GM18858 (cell line): ENCODE data around the gene NUP107.

ENCODE experiments used
- ATAC-seq: cut with Tn5 transposase; IDR thresholded peaks from one replicate; pipeline ENCODE4 v1.9.1; 2021; ENCODE audit not compliant: unreplicated experiment

The NUP107 gene

DNA sequence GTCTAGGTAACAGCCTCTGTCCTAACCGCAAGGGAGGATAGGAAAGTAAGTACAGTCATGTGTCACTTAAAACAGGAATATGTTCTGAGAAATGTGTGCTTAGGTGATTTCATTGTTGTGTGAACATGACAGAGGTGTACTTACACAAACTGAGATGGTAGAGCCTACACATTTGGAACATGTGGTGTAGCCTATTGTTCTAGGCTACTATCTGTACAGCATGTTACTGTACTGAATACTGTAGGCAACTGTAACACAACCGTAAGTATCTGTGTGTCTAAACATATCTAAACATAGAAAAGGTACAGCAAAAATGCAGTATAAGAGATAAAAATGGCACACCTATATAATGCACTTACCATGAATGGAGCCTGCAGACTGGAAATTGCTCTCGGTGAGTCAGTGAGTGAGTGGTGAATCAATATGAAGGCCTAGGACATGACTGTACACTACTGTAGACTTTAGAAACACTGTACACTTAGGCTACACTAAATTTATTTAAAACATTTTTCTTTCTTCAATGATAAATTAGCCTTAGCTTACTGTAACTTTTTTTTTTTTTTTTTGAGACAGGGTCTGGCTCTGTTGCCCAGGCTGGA lies 108.0 kb downstream of the NUP107 start:
- no peak for ATAC-seq
